OCI-M2 (cell line): Measurements from ENCODE around the gene TLR9.
"Not testable (repeated sequence)": the region's sequence is repeated elsewhere in the genome, so short reads cannot be mapped to it uniquely, and the experiment has no call there.

ENCODE experiments used
- DNase-seq: peaks from one replicate; lab custom pipeline; 2025; ENCODE audit not compliant: unreplicated experiment; lab: John Stamatoyannopoulos, UW

The TLR9 gene

DNA sequence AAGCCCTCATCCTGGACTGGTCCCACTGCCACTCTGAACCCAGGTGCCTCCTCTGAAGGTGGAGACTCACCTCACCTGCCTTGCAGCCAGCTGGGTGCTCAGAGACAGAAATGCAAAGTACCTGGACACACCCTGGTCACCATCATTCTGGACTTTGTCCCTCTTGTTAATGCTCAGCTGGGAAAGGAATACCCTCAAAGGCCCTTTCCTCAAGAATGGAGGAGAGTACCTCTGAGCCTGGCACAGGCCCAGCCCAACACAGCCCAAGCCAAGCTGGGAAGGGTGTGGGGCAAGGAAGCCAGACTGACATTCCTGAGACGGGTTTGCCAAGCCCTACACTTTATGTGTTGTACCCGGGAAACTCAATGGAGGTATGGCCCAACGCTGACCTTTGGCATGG is 28.5 kb downstream of the TLR9 start:
- no peak for DNase-seq

DNA sequence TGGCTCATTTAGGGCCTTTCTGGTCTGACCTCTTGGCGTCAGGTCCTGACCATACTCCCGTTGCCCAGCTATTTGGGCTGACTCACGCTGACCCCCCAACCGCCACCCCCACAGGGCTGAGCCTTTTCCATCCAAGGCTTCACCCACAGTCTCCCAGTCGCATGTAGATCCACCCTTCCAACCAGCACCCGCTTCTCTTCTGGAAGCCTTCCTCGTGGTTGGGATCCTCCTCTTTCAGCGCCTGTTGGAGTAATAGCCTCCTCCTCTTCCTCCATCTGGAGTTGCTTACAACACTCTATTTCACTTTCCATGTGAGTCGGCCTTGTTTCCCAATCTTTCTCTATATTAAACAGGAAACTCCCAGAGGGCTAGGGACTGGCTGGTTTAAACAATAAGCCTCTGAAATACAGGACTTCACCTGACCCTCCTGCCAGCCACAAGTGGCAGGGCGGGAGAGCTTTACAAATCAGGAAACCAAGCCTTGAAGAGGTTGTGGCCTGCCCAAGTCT is 29.6 kb downstream of the TLR9 start:
- DNase-seq = no peak

DNA sequence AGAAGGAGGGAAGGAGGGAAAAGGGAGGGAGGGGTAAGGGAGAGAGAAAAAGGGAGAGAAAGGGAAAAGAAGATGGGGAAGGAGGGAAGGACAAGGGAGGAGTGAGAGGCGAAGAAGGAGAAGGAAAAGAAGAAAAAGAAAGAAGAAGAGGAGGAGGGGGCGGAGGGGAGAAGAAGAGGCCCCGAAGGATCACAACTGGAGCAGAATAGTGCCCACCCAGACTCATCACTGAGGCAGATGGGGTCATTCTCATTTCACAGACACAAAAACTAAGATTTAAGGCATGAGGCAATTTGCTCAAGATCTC is 30.2 kb downstream of the TLR9 start:
- no peak for DNase-seq

DNA sequence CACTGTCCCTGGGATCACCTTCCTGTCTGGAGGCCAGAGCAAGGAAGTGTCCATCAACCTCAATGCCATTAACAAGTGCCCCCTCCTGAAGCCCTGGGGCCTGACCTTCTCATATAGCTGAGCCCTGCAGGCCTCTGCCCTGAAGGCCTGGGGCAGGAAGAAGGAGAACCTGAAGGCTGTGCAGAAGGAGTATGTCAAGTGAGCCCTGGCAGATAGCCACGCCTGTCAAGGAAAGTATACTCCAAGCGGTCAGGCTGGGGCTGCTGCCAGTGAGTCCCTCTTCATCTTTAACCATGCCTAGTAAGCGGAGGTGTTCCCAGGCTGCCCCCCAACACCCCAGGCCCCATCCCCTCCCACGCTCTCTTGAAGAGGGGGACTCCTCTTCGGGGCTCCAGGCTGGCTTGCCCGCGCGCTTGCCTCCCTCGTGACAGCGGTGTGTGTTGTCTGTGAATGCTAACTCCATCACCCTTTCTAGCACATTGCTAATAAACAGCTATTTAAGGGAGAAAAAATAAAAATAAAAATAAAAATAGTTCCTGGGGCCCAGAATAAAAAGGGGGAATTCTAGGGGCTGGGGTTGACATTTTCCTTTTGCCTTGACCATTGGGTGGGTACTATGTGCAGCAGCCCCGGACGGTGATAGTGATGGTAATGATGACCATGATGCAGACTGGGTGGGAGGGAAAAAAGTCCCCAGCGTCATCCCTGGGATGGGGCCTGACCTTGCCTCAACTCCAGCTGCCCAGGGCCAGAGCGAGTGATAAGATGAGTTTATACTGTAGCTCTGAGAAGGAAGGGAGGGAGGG is 30.8 kb downstream of the TLR9 start:
- DNase-seq = no peak

DNA sequence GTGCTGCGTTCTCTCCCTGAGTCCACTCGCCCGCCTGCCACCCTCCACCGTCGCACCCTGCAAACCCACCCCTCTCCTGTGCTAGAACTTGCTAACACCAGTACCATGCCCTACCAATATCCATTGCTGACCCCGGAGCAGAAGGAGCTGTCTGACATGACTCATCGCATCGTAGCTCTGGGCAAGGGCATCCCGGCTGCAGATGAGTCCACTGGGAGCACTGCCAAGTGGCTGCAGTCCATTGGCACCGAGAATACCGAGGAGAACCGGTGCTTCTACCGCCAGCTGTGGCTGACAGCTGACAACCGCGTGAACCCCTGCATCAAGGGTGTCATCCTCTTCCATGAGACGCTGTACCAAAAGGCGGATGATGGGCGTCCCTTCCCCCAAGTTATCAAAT is 32.4 kb downstream of the TLR9 start:
- DNase-seq = no peak

DNA sequence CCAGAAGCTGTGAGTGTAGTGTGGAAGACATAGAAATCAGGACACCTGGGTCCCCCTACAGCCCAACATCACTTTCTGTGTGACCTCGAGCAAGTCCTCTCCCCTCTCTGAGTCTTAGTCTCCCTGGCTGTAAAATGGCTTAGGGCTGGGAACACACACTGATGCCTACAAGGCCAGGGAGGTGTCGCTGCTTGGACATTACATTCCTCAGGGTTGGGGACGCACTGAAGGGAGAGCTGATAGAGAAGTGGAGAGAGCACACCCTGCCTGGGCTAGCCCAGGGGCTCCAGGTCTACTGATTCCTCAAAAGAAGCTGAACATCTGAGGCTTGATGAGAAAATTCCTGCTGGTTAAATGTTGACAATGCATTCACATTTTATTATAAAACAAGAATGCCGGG is 33.8 kb downstream of the TLR9 start:
- DNase-seq = no peak

DNA sequence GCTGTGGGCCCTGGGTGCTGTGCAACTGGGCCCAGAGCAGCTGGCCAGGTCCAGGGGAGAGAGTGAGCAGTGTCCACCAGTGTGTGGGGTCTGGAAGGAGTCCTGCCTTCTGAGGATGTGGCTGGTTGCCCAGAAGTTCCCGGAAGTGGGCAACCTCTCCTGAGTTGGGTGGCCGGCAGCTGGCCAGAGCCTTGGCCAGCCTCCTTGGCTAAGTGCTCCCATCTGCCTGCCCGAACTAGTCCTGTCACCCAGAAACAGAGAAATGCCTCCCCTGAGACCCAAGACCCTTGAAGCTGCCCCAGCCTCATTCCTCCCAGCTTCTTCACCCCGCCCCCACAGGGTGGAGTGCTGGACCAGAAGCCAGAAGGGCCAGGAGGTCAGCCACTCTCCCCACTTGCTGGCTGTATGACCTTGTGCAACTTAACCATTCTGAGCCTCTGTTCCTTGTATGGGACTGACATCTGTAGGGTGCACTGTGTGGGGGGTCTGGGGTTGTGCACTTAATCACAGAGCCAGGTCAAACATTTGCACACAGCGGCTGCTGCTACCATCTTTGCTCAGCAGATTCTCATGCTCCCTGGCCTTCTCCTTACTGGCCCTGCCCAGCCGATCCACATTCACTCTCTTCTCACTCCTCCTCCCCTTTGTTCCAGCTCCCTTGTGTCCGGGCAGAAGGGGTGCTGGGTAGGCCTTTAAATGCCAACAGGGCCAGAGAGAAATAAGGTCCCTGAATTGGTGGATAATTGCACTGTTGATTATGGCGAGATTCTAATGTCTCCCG is 35.0 kb downstream of the TLR9 start:
- DNase-seq = no peak

DNA sequence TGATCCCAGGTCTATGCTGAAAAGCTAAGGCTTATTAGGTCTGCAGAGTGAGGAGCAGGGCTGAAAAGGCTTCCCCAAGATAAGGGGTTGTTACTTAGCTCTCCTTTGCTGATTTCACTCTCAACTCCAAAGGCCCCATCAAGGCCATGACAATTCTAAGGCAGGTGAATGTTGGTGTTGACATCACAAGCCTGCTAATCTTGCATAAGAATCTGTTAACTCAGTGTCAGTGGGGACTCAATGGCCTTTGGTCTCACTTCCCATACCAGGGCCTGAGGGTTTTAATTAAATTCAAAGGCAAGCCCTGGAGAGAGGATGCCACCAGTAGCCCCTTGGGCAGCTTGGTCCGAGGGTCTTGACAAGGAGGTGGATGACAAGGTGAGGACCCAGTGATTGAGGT is 36.9 kb downstream of the TLR9 start:
- DNase-seq = no peak

DNA sequence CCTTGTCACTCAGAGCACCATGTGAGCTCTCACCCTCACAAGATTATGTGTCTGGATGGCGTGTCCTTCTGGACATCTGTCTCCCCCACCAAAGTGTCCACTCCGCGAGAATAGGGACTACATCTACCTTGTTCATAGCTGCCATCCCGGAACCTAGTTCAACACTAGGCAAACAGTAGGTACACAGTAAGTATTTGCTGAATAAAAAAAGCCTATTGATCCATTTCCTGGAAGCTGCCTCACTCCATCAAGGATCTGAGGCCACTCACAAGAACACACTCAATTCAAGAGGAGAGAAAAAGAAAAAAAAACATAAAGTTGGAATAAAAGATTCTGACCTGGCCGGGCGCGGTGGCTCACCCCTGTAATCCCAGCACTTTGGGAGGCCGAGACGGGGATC is 38.7 kb downstream of the TLR9 start:
- no peak for DNase-seq

DNA sequence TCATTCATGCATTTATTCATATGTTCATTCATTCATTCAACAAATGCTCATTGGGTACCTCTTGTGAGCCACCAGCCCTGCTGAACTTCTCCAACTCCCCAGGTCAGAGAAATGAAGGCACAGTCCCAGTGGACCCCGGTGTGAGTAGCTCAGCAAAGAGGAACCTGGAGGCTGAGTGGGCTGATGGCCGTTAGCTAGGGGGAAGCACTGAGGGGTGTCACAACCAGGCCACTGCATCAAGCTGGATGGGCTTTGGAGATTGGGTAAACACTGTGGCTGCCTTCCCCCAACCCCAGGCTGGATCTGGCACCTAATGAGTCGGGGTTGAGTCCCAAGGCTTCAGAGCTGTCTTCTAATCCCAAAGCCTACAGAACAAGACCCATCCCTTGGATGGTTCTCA is 39.6 kb downstream of the TLR9 start:
- no peak for DNase-seq

DNA sequence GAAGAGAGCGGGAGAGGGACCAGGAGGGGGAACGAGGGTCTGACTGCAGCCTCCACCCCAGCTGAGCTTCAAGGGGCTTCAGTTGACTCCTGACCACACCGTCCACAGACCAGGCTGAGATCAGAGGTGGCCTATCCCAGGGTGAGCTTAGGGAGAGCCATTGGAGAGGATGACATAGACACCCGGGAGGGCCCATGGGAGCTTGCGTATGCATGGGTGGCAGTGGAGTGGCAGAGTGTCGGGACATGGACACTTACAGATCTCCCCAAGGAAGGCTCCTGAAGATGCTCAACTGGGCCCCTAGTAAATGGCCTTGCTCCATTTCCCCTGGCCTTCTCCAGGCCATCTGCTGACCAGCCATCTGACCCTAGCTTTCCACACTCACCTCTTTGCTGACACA is 40.1 kb downstream of the TLR9 start:
- no peak for DNase-seq

DNA sequence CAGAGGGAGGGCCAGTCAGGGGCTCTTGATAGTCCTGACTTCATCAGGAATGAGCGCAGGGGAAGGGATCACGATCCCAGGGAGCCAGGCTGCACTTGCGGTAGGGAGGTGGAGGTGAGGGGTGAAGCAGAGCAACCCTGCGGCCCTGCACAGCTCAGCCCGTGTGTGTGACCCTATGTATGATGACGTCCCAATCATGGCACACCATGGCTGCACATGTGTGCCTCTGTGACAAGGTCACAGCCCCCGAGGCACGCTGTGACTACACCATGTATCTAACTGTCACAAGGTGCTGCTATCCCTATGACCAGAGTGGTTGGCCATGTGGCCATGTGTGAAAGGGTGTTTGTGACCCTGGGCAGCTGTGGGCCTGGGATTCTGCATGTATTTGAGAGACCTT is 40.8 kb downstream of the TLR9 start:
- no peak for DNase-seq

DNA sequence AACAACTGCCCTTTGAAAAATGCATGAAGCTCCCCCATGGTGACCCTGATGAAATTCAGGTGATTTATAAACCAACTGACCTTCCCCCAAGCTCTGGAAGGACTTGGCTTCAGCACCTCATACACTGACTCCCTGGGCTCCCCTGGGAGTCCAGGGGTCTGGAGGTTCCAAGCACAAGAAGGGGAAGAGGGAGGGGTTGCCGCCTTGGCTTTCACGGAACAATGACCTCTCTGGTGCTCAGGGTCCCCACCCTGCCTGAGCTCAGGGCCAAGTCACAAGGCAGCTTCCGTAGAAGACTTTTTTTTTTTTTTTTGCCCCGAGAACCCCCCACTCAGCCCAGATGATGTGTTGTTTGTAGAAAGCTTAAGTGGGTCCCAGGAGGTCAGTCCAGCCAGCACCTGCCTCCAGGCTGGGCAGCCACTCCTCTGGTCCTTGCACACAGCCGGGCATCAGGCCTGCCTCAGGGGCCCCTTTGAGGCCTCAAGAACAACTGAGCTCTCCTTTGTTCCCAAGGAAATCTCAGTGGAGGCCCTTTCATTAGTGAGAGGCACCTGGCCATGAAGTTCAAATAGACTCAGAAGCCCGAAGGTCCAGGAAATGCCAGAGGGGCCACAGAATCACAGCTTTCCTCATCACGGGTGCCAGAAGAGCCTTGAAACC is 41.5 kb downstream of the TLR9 start:
- no peak for DNase-seq

DNA sequence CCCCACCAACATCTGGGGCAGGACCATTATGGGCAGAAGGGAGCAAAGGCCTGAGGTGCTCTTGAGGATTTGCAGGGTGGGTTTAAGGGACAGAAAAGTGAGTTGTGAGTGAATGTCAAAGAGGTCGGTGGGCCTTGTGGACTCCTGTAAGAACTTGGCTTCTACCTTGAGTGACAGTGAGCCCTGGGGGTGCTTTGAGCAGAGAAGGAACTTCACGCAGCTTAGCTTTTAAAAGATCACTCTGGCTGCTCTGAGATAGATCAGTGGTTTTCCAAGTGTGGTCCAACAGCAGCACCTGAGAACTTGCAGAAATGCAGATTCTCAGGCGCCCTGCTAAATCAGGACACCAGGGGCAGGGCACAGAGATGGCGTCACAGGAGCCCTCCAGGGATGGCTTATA is 42.8 kb downstream of the TLR9 start:
- DNase-seq = no peak

DNA sequence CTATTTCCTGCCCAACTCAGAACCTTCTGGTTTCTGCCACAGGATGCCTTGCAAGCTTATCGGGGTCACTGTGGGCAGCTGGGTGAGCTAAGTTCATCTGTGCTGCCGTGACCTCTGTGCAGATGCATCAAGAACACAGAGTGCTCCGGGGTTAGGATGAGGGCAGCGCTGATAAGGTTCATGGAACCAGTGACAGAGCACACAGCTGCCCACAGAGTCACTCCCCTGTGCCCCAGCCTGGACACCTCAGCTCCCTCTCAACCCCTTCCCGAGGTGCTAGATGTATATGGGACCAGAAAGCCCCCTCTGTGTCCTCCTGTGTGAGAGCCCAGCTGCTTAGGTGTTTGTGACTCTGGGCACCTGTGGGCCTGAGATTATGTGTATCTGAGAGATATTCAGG is 43.2 kb downstream of the TLR9 start:
- DNase-seq = no peak

DNA sequence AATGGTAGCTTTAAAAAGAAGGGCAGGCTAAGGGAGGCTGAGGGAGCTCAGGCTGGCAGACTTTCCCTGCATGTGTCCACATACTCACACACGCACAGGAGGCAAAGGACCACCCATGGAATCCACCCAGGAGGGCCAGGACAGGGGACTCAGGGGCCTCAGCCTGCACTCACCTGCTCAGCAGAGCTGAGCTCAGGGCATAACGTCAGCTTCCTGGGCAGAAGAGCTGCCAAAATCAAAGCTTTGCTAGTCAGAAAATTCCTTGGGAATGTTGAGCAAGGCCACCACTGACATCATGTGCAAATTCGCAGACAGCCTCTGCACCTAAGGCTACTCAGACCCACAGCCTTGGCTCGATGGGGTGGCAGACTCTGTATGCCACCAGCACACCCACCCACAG is 43.9 kb downstream of the TLR9 start:
- DNase-seq = no peak

DNA sequence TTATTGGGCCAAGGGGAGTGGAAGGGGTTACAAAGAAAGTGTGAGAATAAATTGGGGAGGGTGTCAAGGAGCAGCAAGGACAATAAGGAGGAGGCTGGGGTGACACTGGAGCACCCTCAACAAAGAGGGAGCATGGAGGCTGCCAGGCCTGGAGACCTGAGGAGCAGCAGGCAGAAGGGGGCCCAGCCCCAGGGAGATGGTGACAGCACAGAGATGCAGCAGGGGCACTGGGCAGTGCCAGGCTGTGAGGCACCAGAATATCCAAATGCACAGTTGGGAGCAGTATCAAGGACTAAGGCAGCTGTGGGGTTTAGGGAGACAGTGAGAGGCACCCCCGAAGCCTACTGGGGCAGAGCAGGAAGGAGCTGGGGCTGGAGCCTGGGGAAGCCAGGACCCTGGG is 46.9 kb downstream of the TLR9 start:
- no peak for DNase-seq

DNA sequence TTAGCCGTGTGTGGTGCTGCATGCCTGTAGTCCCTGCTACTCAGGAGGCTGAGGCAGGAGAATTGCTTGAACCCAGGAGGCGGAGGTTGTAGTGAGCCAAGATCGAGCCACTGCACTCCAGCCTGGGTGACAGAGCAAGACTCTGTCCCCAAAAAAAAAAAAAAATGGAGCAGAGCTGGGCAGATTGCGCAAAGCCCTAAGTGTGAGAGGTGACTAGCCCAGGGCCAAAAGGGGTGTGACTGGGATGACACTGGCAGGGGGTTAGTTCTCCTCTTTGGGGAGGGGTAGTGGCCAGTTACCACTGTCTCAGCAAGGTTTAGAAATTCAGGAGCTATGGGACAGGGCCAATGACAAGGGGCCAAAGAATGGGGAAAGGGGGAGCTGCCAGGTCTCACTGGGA is 47.3 kb downstream of the TLR9 start:
- not testable (repeated sequence) for DNase-seq

DNA sequence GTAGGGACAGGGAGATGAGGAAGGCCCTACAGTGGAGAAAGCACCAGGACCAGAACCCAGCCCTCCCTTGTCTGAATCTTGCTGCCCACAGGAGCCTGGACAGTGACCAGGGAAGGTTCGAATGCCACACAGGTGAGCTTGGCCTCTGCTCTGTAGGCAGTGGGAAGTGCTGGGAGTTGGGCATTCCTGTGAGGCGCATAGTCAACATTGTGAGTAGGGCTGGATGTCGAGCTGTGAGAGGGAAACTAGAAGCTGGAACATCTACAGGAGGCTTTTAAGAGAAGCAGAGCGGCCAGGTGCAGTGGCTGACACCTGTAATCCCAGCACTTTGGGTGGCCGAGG is 47.8 kb downstream of the TLR9 start:
- no peak for DNase-seq

DNA sequence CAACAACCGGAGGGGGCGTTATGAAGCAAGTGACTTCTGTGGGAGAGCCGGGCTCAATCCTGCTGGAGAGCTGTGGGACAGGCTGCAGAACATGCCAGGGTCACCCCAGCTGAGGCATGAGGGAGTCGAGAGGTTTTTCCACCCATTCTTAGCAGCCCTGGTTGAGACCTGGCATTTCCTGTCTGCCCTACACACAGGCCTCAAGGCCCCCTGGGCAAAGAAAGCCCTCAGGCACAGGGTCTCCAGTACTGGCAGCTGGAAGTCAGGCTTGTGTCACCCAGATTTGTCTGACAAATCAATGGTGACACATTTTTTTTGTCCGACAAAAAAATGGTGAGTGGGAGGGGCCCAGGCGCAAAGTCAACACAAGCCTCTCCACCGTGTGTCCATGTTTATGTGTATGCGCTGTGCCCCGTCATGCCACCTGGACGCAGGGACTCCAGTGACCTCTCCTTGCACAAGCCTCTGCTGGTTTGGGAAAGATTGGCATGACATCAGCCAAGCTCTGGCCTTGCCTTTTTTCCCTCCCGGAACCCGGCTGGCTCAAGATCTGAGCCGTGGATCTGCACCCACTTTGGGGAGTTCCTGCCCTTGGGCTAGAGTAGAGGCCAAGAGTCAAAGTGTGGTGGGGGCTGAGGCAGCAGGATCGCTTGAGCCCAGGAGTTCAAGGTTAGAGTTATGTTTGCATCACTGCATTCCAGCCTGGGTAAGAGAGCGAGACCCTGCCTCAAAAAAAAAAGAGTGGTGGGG is 48.3 kb downstream of the TLR9 start:
- no peak for DNase-seq

DNA sequence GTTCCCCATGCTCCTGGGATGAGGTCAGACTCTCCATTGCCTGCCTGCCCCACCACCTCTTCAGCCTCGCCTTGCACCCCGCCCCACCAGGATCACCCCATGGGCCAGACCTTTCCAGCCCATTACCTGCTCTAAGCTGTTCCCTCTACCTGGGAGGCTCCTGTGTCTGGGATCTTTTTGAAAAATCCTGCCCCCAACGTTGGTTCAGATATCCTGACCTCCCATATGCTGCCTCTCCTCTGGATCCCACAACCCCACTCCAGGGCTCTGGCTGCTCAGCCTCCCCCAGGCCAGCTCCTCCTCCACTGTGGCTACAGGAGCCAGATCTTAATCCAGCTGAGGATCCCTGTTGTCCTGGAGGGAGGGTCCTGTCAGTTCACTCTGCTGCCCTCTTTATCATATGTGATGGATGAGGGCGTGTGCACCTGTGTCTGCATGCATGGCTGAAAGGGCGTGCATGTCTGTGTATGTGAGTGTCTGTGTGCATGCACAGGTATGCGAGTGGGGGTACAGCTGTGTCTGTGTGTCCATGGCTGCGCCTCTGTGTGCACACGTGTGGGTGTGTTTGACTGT is 49.2 kb downstream of the TLR9 start:
- no peak for DNase-seq
